ENCODE measurements around the gene ABLIM2. TPM values are rescaled to one million over a fixed set of nuclear protein-coding genes. Genes with fewer than 3 reads are reported as not detected.
A peak's percentile ranks its signal among the peaks of the same experiment; 100 is the strongest.

ABLIM2 gene
- total and polyA plus RNA-seq, 2 donors (not counting 1 experiment from before 2014, with no cell fraction given), result 3.3 to 79.0 TPM

DNA sequence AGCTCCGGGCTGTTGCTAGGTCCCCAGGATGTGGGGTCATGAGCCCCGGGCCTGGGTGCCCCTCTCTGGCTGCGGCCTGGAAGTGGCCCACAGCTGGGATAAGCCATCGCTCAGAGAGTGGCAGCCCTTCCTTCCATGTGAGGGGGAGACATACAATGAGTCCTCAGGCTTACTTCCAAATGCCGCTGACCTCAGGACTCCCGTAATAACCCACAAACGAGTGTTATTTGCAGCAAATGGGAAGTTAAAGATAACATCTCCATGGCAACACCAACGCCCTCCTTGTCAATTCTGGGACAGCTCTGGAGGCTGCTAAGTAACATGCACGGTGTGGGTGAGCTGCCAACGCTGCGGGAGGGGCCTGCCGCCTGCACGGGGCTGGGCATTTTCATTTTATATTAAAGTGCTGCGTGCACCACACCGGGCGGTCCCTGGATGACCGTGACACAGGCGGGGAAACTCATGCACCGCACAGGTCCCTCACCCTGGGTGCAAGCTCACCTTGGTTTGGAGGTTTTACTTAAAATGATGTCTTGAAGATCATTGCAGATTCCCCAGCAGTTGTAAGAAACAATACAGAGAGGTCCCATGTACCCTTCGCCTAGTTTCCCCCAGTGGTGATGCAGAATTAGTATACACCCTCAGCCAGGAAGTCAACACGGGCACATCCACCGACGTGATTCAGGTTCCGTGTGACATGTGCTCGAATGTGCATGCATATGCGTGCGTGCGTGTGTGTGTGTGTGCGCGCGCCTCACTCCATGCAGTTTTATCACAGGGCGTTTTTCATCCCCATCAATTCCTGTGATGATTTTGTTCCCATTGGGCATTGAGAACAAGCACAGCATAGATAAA lies 79.4 kb downstream of the ABLIM2 start:
- Histone ChIP-seq H3K27me3 (replicated peaks in 1 of 4; ENCODE audit: control extremely low read depth in 1 of 4, control insufficient read depth in 3 of 4, insufficient read depth in 4 of 4, low read length in 3 of 4) (no peaks in the 10 kb centered on the region), H3K4me1 (ENCODE audit: control insufficient read depth in 2 of 2, insufficient read depth in 2 of 2, low read length in 2 of 2) (no peaks in the 10 kb centered on the region), H3K27ac (ENCODE audit: low read length in 2 of 2) (no peak overlapping the region), H3K9ac (ENCODE audit: low read length) (no peak overlapping the region), H3K4me3 (ENCODE audit: control extremely low read depth in 1 of 5, extremely low read depth in 1 of 5, insufficient read depth in 1 of 5, low read depth in 2 of 5, low read length in 4 of 5) (no peak overlapping the region), H2AFZ (ENCODE audit: insufficient read depth, low read depth, low read length, poor library complexity, severe bottlenecking) (no peak overlapping the region), H3K36me3 (replicated peaks in 1 of 2; ENCODE audit: control extremely low read depth in 1 of 2, control insufficient read depth in 1 of 2, extremely low read depth in 1 of 2, insufficient read depth in 2 of 2, low read length in 1 of 2) (no peaks in the 10 kb centered on the region), H4K20me1 (ENCODE audit: control insufficient read depth, insufficient read depth, low read length, poor library complexity, severe bottlenecking) (no peaks in the 10 kb centered on the region), H3K9me3 (ENCODE audit: control extremely low read depth in 1 of 3, control insufficient read depth in 2 of 3, insufficient read depth in 1 of 3, low read length in 2 of 3) (no peaks in the 10 kb centered on the region), H3K79me2 (ENCODE audit: control insufficient read depth, insufficient read depth, low read length) (no peaks in the 10 kb centered on the region), H3K4me2 (replicated peaks; ENCODE audit: low read depth, low read length, poor library complexity, severe bottlenecking) (no peak overlapping the region)
- Mint-ChIP-seq H3K9me3 (ENCODE audit: insufficient read depth) (no peaks in the 10 kb centered on the region), H3K4me1 (no peaks in the 10 kb centered on the region), H3K4me3 (no peak overlapping the region), H3K27ac (peak overlapping the region; percentile 20), H3K27me3 (peaks cover 10% of the 10 kb centered on the region)
- DNase-seq (no peak), ATAC-seq (ENCODE audit: low read depth) (no peak)
- intact Hi-C loops (cut with micrococcal nuclease), result no loop called here
- WGBS (ENCODE audit: insufficient coverage), result 53% methylated on average over 27 of the region's 32 CpGs
- ChIA-PET CTCF (no interaction called here), POLR2A (no interaction called here)
- TF ChIP-seq, protein P1, sequence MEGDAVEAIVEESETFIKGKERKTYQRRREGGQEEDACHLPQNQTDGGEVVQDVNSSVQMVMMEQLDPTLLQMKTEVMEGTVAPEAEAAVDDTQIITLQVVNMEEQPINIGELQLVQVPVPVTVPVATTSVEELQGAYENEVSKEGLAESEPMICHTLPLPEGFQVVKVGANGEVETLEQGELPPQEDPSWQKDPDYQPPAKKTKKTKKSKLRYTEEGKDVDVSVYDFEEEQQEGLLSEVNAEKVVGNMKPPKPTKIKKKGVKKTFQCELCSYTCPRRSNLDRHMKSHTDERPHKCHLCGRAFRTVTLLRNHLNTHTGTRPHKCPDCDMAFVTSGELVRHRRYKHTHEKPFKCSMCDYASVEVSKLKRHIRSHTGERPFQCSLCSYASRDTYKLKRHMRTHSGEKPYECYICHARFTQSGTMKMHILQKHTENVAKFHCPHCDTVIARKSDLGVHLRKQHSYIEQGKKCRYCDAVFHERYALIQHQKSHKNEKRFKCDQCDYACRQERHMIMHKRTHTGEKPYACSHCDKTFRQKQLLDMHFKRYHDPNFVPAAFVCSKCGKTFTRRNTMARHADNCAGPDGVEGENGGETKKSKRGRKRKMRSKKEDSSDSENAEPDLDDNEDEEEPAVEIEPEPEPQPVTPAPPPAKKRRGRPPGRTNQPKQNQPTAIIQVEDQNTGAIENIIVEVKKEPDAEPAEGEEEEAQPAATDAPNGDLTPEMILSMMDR (IDR thresholded peaks at IDR 0.05), result no peak
- TF ChIP-seq EZH2 (IDR thresholded peaks at IDR 0.05; ENCODE audit: borderline replicate concordance, insufficient read depth, low read depth, low read length, poor library complexity, severe bottlenecking), result no peak

DNA sequence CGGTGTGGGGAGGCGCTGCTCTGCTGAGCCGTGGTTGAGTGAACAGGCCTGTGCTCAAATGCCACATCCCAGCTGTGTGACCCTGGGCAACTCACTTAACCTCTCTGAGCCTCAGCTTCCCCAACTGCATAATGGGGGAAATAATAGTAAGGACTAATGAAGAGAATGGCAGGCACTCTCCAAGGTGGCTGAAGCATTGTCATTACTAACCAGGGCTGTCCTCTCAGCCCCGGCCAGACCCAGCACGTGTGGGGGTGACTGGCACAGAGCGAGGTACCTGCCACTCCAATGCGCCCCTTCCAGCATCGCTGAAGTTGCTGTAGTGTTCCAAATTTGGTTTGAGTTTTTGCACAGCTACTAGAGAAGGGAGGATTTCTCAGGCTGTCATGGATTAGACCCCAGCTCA lies 80.0 kb downstream of the ABLIM2 start:
- no peak overlapping the region for H2AFZ ChIP-seq (ENCODE audit: insufficient read depth, low read depth, low read length, poor library complexity, severe bottlenecking)
- Mint-ChIP-seq H3K4me3 (no peak overlapping the region), H3K27me3 (peaks cover 11% of the 10 kb centered on the region), H3K4me1 (no peaks in the 10 kb centered on the region), H3K9me3 (ENCODE audit: insufficient read depth) (no peaks in the 10 kb centered on the region), H3K27ac (no peak overlapping the region)
- intact Hi-C loops (cut with micrococcal nuclease), result no loop called here
- no peak overlapping the region for H3K4me2 ChIP-seq (replicated peaks; ENCODE audit: low read depth, low read length, poor library complexity, severe bottlenecking)
- no peaks in the 10 kb centered on the region for H4K20me1 ChIP-seq (ENCODE audit: control insufficient read depth, insufficient read depth, low read length, poor library complexity, severe bottlenecking)
- ChIA-PET POLR2A (no interaction called here), CTCF (no interaction called here)
- H3K36me3 ChIP-seq (replicated peaks in 1 of 2; ENCODE audit: control extremely low read depth in 1 of 2, control insufficient read depth in 1 of 2, extremely low read depth in 1 of 2, insufficient read depth in 2 of 2, low read length in 1 of 2), result no peaks in the 10 kb centered on the region
- TF ChIP-seq, protein P1 (IDR thresholded peaks at IDR 0.05), result no peak
- no peak for TF ChIP-seq EZH2 (IDR thresholded peaks at IDR 0.05; ENCODE audit: borderline replicate concordance, insufficient read depth, low read depth, low read length, poor library complexity, severe bottlenecking)
- H3K27me3 ChIP-seq (replicated peaks in 1 of 4; ENCODE audit: control extremely low read depth in 1 of 4, control insufficient read depth in 3 of 4, insufficient read depth in 4 of 4, low read length in 3 of 4), result no peaks in the 10 kb centered on the region
- H3K4me1 ChIP-seq (ENCODE audit: control insufficient read depth in 2 of 2, insufficient read depth in 2 of 2, low read length in 2 of 2), result no peaks in the 10 kb centered on the region
- no peak overlapping the region for H3K4me3 ChIP-seq (ENCODE audit: control extremely low read depth in 1 of 5, extremely low read depth in 1 of 5, insufficient read depth in 1 of 5, low read depth in 2 of 5, low read length in 4 of 5)
- H3K9me3 ChIP-seq (ENCODE audit: control extremely low read depth in 1 of 3, control insufficient read depth in 2 of 3, insufficient read depth in 1 of 3, low read length in 2 of 3), result no peaks in the 10 kb centered on the region
- H3K79me2 ChIP-seq (ENCODE audit: control insufficient read depth, insufficient read depth, low read length), result no peaks in the 10 kb centered on the region
- no peak overlapping the region for H3K27ac ChIP-seq (ENCODE audit: low read length in 2 of 2)
- ATAC-seq (ENCODE audit: low read depth) (no peak), DNase-seq (no peak)
- 65% methylated on average over 7 of the region's 8 CpGs for WGBS (ENCODE audit: insufficient coverage)
- H3K9ac ChIP-seq (ENCODE audit: low read length), result no peak overlapping the region
